NOMO-1 treated with dmso at 0.1 percent for 144 hours (cell line): ENCODE measurements around the gene ASCC2.

Experiments
- DNase-seq: peaks from one replicate; lab custom pipeline; 2025; ENCODE audit not compliant: unreplicated experiment; lab: John Stamatoyannopoulos, UW

Gene ASCC2

DNA sequence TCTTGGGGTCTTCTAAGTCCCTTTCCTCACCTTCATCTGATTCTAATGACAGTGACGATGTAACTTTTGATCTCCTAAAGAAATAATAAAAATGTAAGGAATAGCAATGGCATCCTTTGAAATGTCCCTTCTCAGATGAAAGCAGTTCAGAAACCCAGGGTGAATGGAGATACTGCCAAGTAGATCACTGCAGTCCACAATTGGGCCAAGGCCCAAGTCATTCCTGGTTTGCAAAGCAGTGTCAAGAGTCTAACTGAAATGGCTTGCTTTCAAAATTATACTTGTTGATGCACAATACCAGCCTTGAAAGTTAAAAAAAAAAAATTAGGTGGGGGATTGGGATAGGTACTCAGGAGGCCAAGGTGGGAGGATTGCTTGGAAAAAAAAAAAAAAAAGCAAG lies 20.4 kb downstream of the ASCC2 start:
- DNase-seq = no peak

DNA sequence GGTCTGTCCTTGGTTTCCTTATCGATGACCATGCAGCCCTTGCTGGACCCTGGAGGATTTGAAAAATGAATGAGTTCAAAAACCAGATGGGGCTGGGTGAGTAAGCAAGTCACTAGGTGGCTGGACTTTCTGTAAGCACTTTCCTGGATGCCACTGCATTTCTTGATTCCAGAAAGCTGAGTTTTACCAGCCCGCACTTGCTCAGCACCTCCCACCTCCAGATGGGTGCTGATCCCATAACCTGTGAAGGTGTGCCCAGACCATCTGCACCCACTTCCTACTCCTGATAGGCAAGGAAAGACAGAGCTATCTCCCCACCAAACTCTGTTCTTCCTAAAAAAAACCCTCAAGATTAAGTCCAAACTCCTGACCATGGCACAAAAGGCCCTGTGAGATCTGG lies 21.1 kb downstream of the ASCC2 start:
- DNase-seq = no peak

DNA sequence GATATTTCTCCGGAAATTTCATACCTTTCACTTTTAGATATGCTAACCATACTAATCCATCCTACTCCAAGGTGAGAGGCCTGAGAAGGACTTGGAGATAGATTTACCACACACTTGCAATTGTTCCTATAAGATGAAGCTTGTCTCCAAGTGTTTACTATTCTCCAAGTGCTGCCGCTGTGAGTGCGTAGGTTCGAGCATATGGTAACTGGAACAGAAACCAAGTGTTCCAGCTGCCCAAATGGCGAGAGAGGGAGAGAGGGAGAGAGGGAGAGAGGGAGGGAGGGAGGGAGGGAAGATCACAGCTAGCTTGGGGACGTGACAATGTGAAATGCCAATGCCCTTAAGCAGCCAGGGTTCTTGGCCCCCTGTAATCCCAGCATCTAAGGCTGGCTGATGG lies 21.5 kb downstream of the ASCC2 start:
- no peak for DNase-seq

DNA sequence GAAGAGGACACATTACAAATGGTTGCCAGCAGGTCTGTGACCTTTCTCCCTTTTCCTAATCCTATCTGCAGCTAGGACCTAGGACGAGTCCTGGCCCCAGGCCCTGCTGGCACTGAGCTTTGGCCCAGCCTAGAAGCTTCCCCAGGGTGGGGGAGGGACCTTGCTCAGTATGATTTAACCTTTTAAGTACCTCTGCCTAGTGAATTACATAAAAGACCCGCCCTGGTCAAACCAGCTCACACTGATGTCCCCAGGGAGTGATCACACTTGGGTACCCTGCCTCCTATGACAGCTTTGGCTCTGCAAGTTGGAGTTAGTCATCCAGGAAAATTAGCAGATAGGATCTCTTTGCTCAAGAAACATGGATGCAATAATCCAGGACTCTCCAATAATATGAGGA lies 21.9 kb downstream of the ASCC2 start:
- DNase-seq = no peak

DNA sequence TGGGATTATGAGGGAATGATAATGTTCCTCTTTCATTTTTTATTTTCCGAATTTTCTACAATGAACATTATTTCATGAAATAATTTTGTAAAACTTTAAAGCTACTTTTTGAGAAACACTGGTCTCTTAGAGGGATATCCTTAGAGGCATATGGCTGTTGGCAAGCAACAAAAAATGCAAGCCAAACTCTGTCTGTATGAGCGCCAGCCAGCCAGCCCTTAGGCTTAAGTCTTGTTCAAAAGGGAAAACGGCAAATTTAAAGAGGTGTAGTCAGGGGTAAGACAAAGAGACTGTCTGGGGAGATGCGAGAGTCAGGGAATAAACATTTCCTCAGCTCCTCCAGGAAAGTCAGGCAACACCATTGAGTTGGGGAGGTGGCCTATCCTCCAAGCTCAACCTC lies 22.5 kb downstream of the ASCC2 start:
- no peak for DNase-seq

DNA sequence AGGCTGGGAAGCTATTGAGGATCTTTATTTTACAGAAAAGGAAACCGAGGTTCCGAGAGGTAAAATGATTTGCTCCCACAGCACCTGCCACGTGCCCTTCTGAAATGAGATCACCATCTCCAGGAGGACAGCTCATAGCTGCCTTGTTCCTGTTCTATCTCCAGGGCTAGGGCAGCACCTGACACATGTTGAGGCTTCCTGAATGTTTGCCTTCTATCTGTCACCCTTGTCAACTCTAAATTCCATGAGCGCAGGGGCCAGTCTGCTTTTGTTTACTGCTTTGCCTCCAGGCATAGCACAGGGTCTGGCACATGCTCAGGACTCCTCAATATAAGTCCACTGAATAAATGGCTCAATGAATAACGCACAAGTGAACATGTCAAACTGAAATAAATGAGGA lies 24.1 kb downstream of the ASCC2 start:
- no peak for DNase-seq

DNA sequence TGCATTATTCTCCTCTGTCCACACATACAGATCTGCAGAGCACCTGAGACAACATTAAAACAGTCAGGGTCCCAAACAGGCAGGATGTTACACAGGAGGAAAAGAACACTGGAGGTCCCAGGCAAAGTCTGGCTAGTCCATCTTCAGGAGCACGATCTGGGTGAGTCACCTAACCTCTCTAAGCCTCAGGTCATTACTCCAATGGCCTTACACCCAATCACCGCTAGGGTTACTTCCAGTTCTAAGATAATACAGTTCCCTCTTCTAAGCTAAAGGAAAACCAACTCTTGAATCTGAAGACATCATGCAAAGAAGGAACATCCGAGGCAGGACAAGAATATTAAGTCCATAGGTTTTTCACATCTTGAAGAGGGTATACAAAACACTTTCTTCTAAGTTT lies 24.5 kb downstream of the ASCC2 start:
- DNase-seq = no peak

DNA sequence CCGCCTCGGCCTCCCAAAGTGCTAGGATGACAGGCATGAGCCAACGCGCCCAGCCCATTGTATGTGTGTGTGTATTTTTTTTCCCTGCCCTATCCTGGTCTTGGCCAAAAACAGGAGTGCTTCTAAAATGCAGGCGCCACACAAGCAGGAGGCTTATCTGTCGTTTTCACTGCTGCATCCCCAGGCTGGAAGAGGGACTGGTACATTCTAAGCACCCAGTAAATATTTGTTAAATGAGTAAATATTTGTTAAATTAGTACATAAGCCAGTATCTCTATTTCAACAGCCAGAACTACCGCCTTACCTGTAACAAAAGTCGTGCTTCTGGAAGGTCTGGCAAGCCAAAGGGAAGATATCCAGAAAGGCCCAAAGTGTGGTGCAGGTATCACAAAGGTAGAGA lies 24.9 kb downstream of the ASCC2 start:
- DNase-seq = no peak

DNA sequence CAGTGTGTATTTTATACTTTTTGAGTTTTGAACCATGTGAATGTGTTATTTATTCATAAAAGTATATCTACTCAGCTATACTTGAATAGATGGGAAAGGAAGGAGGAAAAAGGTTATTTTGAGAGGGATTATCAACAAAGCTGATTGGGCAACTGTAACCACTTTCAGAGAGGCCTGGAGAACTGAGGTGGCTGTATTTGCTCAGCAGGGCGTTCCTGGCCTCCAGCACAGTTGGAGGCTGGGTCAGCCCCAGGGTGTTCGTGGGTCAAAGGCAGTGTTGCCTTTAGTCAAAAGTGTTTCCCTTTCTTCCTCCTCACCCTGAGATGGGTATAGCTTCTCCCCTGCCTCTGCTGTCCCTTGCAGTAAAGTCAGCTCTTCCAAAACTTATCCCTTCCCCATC lies 26.7 kb downstream of the ASCC2 start:
- no peak for DNase-seq

DNA sequence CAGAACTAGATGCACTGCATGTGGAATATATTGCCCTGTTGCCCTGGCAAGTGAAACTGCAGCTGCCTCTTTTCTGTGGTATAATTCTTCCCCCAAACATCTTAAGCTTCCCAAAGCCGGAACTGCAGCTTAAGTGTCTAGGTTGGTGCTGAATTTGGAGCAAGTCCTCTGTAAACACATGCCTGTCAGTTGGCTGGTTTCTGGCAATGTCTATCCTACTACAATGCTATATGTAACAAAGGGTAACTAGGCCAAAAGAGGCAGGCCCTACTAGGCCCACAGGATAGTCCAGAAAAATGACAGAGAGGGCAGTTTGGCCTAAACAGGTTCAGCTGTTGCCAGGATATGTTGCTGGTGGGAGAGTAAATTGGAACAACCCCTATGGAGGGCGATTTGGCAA lies 27.9 kb downstream of the ASCC2 start:
- no peak for DNase-seq

DNA sequence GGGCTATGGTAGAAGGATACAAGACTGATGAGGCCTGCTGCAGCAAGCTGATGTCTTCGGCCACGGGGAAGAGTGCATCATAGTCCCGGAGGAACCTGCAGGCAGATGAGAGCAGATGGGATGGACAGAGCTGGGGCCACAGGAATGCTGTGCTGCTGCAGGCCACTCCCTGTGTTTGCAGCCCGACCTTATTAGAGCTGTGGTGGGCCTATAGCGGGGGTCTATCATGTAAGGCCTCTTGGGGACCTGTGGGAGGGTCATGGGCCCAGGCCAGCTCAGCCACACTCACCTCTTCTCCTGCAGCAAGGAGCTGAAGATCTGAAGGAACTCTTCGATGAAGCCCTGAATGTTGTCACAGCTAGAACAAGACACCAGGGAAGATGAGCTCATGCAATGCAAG lies 31.9 kb downstream of the ASCC2 start:
- DNase-seq = no peak

DNA sequence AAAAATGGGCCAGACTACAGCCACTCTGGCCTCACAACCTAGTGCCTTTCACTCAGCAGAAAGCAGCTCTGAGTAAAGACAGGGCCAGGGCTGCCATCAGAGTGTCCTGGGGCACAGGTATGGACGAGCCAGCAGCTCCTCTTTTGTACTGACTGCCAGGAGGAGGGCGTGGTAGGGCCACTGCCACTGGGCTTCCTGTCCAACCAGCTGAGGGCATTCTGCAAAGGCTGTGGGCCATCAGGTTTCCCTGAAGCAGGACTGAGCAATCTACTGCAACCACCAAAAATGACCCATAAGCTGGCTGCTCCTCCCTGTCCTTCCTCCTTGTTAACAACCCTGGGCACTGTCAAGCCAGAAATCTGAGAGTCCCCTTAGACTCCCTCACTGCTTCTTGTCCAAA lies 33.1 kb downstream of the ASCC2 start:
- no peak for DNase-seq

DNA sequence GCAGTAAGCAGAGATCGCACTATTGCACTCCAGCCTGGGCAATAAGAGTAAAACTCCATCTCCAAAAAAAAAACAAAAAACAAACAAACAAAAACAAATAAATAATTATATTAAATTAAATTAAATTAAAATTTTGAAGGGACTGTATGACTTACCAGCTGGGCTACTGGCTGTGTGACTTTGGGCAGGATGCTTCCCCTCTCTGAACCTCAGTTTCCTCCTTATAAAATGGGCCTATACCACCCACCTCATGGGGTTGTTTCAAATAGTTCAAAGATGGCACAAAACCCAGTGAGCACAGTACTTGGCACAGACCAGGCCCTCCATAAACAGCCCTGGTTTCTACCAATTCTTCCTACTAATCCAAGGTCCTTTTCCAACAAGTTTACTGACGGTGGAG lies 34.9 kb downstream of the ASCC2 start:
- no peak for DNase-seq

DNA sequence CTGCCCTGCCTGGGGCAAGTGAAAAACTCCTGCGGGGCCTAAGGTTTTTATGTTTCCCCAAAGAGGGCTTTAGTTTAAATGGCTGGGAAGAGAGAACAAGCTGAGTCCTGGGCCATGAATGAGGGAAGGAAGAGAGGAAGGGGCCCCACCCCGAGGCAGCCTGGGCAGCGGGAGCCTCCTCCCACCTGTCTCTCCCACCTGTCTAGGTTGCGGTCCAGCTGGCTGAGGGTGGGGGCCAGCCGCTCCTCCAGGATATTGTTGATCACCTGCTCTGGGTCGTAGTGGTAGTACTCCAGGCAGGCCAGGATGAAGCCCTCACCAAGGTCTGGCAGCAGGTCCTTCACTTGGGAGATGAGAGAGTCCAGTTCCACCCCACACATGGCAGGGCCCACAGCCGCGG lies 36.3 kb downstream of the ASCC2 start:
- DNase-seq = no peak

DNA sequence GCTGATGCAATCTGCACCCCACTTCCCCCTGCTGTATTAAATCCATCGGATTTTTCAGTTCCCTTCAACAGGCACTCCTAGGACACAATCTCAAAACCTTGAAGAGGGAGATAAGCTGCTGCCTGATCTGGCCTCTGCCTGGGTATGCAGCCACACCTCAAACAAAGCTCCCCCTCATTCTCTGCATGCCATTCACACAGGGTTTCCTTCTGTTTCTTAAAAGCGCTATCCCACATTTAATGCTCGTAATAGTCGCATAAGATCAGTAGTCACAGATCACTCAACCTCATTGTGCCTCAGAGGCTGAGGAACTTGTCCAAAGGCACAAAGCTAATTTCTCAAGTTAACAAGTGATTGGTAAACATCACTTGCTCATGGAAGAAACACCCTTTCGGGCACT lies 36.9 kb downstream of the ASCC2 start:
- DNase-seq = no peak

DNA sequence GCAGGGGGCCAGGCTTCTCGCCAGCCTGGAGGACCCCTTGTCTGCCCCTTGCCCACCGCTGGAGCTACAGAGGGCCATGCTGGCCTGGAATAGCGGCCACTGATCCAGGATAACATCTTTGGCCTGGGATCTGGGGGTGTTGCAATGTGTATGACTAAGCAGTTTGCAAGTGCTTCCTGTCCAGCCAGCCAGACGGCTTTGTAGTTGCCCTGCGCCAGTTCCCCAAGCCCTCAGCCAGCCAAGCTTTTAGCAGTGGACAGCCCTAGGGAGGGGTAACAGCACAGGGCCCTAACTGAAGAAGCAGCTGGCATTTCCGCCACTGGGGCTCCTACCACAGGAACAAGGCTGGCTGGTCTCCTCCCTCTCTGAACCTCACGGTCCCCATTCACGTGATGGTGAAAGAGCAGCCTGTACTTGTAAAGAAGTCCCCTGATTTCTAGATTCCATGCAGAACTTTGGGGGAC lies 38.8 kb downstream of the ASCC2 start:
- DNase-seq = peak; percentile 83

DNA sequence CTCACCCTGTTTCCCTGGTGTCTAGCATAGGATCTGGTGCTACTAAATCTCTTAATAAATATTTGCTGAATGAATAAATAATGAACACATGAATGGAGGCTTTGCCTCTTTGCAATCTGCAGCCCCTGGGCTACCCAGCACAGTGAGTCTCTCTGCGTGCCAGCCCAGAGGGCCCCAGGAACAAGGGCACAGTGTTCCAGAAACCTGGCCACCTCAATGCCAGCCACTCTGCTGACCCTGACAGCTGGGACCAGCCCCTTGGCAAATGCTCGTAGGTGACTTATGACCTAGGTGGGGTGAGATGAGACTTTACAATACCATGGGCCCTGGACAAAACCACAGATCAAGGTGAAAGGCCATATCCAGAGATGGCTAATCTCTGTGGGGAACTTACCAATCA lies 39.3 kb downstream of the ASCC2 start:
- no peak for DNase-seq

DNA sequence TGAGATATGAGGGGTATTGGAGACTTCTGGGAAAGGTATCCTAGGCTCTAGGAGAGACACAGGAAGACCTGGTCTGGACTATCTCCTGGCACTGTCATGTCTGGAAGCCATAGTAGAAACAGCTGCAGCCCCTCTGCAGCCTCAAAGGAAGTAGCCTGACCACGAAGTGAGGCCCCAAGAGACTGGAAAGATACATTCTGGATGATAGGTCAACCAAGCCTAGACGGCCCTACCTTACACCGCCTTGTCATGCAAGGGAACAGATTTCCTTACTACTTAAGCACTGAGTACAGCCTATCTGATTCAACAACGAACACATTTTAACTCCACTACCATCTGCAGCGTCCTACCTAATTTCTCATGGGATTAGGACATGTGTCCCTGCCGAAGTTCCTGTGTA lies 39.8 kb downstream of the ASCC2 start:
- DNase-seq = peak; percentile 7

DNA sequence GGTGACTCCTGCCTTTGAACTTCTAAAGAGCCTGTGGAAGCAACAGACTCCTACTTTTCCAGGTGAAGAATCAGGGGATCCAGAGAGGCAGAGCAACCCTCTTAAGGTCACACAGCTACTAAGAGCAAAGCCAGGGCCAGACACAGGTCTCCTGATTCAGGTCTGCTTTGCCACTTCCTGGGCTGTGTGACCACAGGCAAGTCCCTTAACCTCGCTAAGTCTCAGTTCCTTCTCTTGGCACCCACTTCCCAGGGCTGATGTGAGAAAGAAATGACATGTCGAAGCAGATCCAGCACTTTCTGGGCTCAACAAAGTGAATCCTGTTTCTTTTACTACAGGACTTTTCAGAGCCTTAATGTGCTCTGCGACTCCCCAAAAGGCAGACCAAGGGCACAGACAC lies 40.7 kb downstream of the ASCC2 start:
- no peak for DNase-seq

DNA sequence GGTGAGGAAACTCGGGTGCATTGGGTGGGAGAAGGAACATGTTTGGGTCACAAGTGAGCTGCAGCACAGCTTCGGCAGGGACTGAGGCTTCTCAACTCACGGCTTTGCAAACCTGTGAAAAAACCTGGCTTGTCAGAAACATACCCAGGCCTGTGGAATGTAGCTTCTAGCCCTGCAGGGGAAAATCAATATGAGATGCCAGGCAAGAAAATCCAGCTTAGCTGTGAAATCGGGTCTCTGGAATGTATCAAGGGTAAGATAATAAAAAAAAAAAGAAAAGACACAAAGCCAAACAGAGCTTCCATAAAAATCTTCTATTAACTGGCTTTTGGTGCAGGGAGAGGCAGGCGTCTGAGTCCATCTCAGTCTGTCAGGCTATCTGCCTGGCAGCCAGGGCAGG lies 42.4 kb downstream of the ASCC2 start:
- DNase-seq = no peak

DNA sequence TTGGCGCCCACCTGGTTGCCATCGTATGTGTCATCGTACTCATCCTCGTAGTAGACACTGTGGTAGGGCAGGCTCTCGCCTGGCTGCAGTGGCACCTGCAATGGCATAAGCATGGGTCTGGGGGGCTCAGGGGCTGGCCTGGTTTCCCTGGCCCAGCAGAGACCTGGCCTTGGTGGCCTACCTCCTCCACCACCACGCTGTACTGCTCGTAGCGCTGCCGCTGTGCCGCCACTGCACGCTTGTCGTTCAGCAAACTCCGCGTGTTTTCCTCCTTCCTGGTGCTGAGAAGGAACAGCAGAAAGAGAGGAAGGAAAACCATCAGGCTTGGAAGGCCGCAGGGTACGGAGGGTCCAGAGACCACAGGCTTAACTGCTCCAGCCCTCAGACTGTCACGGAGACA lies 44.7 kb downstream of the ASCC2 start:
- no peak for DNase-seq

DNA sequence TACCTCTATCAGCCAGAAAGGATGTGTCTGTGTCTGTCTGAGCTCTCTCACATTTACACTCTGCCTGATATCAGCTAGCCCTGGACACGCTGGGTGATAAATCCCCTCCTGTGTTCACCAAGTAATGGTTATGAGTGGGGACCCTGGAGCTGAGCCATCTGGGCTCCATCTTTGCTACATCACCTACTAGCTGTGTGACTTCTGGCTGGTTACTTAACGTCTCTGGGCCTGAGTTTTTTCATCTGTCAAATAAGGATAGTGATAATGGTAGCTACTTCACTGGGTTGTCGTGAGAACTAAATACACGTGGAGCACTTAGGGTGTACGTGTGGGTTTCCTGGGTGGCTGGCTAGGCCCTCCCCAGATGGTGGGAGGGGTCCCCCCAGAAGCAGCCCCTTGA lies 48.0 kb downstream of the ASCC2 start:
- DNase-seq = no peak

DNA sequence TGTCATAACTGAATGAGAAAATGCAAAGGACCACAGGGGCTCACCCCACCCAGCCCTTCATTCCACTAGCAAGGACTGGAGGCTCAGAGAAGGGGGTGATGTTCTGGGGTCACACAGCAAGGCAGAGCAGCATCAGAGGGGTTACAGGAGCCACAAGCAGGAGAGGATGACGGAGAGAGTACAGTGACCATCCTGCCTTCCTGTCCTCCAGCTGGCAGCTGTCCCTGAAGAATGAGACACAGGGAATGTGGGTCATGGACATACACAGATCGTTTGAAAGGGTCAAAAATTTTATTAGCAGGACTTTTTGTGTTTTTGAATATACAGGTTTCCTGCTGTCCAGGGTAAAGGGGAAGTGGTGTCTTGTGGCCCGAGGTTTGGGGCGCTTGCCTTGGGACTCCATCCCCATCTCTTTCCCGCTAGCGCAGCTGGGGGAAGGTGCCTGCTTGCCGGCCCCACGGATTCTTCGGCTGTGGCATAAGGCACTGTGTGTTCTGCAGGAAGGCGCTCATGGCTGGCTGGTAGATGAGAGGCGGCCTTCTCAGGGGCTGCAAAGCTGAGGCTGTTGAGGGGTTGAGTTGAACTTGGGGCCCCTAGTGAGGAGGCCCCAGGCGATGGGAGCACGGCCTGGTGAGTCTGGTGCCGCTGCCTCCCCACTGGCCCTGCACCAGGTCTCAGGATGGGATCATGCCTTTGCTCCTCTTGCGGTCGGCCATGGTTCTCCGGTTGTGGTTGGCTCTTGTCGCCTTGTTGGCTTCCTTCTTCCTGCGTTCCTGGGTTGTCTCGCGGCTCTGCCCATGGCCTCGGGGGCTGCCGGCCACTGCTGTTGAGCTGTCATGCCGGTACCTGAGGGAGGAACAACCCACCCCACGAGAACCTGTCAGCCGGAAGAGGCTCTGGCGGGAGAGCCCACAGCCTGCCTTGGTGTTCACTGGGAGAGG lies 49.5 kb downstream of the ASCC2 start:
- DNase-seq = no peak
